Right ventricle myocardium inferior (tissue), 1 donor: Measurements from ENCODE around the gene CDH13. TPM values are rescaled to one million over a fixed set of nuclear protein-coding genes. Genes with fewer than 3 reads are reported as not detected.

Source experiments
- ATAC-seq: fragments of 200-7000 bp; cut with Tn5 transposase; one replicate; pipeline ENCODE4 v1.9.1; 2020; ENCODE audit warnings: mild to moderate bottlenecking, moderate library complexity
- DNase-seq: peaks from one replicate; pipeline ENCODE4 v3.0.0; 2021; ENCODE audit errors: missing footprints
- intact Hi-C: fragments of 100-400 bp; cut with DNase I; formaldehyde crosslinking; loops from one replicate; pipeline ENCODE4 v1.11.0; 2022
- total RNA-seq: library from RNA; stranded (reverse); fragmentation: NEBNext Ultra II Directional; extraction: Animal tissue kit (Norgen Biotek cat#: 25700); gene quantifications from one replicate; pipeline ENCODE4 v1.2.1, GENCODE V29; 2021
- donor health status: DM: no; HTN: yes; CAD: no; lungs with severe emphysema.

The CDH13 gene
- total RNA-seq, 1 donor from 2014 or later: 173 TPM

GRCh38 chr16:83343935-83344366 lies 717.2 kb downstream of the CDH13 start:
- no peak for DNase-seq
- intact Hi-C loops: no loop called here
- ATAC-seq: no peak

GRCh38 chr16:83345846-83346640 lies 719.3 kb downstream of the CDH13 start:
- ATAC-seq (no peak), DNase-seq (no peak)
- intact Hi-C loops: no loop called here

DNA sequence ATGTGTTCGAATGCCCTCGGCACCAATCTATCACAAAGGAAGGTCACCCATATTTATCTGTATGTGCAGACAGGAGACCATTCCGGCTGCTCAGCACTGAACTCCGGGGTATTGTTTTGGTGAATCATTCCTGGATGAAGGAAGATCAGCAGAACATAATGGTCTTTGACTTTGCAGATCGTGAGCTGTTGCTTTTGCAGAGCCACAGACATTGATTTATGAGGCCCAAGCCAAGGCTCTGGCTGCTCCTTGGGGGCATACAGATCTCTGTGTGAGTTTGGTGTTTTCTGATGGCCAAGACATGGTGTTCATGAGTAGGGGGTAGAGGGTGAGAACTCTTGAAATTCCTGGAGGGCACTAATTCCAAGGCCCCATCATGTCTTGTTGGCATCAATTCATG lies 722.2 kb downstream of the CDH13 start:
- intact Hi-C loops: no loop called here
- ATAC-seq (no peak), DNase-seq (no peak)

GRCh38 chr16:83350481-83350880 lies 723.7 kb downstream of the CDH13 start:
- ATAC-seq (peak; percentile 56), DNase-seq (no peak)
- intact Hi-C loops: loop anchor here (10.0 kb wide), 1 partner anchor 586 kb away; no protein-coding TSS in a partner anchor

DNA sequence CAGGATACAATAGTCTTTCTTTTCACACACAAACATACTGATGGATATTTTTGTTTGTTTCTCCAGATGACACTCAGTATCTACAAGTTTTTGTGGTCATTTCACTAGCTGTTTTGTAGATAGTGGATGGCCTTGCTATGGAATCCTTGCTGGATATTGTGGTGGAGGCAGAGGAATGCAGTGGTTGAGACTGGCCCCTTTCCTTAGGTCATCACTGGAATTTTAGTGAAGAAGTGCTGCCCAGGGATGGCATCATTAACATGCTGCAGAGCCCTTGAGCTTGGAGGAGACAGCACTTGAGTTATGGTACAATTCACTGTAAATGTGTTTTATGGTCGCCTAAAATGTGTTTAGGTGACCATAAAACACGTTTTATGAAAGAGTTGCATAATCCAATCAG lies 725.1 kb downstream of the CDH13 start:
- no peak for ATAC-seq
- DNase-seq: no peak
- intact Hi-C loops: loop anchor here (10.0 kb wide), 1 partner anchor 587 kb away; no protein-coding TSS in a partner anchor

DNA sequence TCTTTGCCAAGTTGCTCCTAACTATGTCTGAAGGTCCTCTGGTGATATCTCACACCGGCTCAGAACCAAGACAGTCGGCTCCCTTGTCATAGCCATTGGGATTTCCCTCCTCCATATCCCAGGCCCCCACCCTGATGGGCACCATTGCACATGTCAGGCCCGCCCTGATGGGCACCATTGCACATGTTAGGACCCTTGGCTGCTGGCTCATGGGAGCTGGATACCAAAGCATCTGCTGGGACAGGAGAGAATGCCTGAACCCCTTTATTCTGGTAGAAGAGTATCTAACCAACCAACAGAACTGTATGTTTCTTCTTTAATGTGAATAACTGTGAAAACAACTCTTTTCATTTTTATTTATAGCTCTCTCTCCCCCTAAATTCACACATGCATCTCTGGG lies 726.5 kb downstream of the CDH13 start:
- intact Hi-C loops: loop anchor here (10.0 kb wide), 1 partner anchor 588 kb away; no protein-coding TSS in a partner anchor
- ATAC-seq: no peak
- no peak for DNase-seq

DNA sequence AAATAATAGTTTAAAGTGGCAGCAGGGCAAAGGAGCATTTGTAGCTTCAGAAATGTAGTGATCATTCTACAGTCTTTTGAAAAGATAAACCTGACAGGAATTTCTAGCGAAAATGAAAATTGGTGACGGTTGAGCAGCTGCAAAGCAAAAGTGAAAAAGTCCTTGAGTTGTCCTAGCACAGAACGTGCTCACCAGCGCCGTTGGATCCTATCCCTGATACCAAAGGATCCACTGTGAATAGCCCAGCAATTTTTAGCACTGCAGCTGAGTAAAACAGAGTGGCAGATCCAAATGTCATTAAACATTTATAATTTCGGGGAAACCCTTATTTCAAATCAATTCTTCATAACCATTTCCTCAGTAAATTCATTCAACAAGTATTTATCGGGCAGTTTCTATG lies 727.2 kb downstream of the CDH13 start:
- intact Hi-C loops: loop anchor here (2.0 to 10.0 kb wide), 2 partner anchors 105 to 589 kb away; no protein-coding TSS in a partner anchor
- DNase-seq: no peak
- ATAC-seq: peak; percentile 47

DNA sequence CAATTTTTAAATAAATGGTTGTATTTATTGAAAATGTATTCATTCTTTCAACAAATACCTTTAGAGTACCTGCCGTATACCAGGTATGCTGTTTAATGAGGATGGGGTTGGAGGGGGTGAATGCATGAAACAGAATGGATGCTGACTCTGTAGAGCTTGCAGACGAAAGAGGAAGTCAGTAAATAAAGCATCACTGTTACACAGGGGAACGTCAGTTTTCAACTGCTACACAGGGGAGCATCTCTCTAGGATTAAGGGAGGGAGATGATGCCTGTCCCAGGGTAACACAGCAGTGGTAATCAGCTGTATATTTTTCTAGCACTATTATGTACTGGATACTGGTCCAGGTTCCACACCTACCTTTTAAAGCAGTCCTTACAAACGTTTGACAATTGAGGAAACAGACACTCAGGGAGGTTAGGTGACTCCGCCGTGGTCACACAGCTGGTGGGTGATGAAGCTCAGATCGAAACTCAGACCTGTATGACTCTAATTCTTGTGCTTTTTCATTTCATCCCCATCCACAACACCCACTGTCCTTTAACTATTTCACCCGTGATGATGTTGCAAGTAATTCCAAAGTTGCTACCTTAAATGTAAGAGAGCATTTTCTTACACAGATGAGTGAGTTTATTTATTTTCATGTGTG lies 728.9 kb downstream of the CDH13 start:
- intact Hi-C loops: loop anchor here (2.0 to 10.0 kb wide), 2 partner anchors 107 to 591 kb away; no protein-coding TSS in a partner anchor
- ATAC-seq (no peak), DNase-seq (no peak)

DNA sequence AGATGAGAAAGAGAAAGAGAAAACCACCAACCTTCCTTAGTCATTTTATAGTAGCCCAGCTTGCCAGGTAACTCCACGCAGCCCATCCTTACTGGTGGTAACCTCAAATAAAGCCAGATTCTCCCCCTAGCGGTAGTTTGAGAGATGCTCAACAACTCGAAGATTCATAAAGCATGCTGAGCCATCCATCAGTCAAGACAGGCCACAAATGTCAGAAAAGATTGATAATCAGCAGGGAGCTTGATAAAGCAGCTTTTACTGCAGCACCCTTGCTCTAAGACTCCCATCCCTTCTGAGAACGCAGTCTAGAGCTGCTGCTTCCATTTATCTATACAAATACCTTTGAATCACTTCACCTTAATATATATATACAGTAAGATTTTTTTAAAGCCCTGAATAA lies 729.5 kb downstream of the CDH13 start:
- DNase-seq: no peak
- peak; percentile 56 for ATAC-seq
- intact Hi-C loops: loop anchor here (10.0 kb wide), 1 partner anchor 591 kb away; no protein-coding TSS in a partner anchor

- DNase-seq (no peak), ATAC-seq (no peak)
- intact Hi-C loops: loop anchor here (10.0 kb wide), 1 partner anchor 592 kb away; no protein-coding TSS in a partner anchor
Observed at GRCh38 chr16:83356986-83357385, 730.2 kb downstream of the CDH13 start.

- intact Hi-C loops: no loop called here
- ATAC-seq: no peak
- no peak for DNase-seq
Observed at GRCh38 chr16:83363521-83363920, 736.8 kb downstream of the CDH13 start.

DNA sequence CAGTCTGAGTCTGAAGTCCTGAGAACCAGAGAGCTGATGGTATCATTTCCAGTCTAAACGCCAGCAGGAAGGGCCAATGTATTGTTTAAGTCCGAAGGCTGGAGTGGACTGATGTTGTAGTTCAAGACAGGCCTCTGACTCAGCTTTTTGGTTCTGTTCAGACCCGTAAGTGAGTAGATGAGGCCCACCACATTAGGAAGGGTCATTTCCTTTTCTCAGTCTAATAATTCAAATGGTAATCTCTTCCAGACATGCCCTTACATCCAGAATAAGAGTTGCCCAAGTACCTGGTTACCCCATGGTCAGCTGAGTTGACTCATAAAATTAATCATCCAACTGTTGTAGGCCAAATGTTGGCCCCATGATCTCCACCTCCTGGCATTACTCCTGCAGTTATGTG lies 738.4 kb downstream of the CDH13 start:
- no peak for DNase-seq
- intact Hi-C loops: no loop called here
- no peak for ATAC-seq

GRCh38 chr16:83366228-83366627 lies 739.5 kb downstream of the CDH13 start:
- ATAC-seq (no peak), DNase-seq (no peak)
- intact Hi-C loops: no loop called here

GRCh38 chr16:83374979-83375378 lies 748.2 kb downstream of the CDH13 start:
- ATAC-seq: no peak
- DNase-seq: no peak
- intact Hi-C loops: no loop called here

- ATAC-seq (no peak), DNase-seq (no peak)
- intact Hi-C loops: no loop called here
Observed at GRCh38 chr16:83389751-83390150, 763.0 kb downstream of the CDH13 start.

- ATAC-seq (peak; percentile 28), DNase-seq (no peak)
- intact Hi-C loops: no loop called here
Observed at GRCh38 chr16:83390759-83391158, 764.0 kb downstream of the CDH13 start.

GRCh38 chr16:83392743-83393142 lies 766.0 kb downstream of the CDH13 start:
- intact Hi-C loops: no loop called here
- DNase-seq: no peak
- no peak for ATAC-seq

- intact Hi-C loops: no loop called here
- ATAC-seq (no peak), DNase-seq (no peak)
Observed at GRCh38 chr16:83393196-83393981, 766.6 kb downstream of the CDH13 start.

- no peak for ATAC-seq
- intact Hi-C loops: no loop called here
- no peak for DNase-seq
Observed at GRCh38 chr16:83397601-83398291, 771.0 kb downstream of the CDH13 start.
